ENCODE results near the gene DISP3.

DISP3 gene

DNA sequence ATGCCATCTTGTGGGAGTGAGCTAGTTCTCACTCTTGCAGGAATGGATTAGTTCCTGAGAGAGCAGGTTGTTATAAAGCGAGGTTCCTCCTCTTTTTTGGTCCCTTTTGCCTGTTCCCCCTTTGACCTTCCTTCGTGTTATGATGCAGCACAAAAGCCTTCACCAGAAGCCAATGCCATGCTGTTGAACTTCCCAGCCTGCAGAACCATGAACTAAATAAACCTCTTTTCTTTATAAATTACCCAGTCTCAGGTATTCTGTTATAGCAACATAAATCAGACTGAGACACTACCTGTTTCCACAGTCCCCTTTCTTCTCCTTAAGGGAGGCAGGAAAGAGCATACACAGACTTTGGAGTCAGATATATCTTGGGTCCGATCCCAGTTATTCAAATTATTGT lies 25.6 kb downstream of the DISP3 start:
- ChIA-PET POLR2A (ENCODE audit: low non-redundant PET) (no interaction called here), CTCF (no interaction called here)
- no peak for DNase-seq (ENCODE audit: low spot score)
- H3K27ac ChIP-seq = no peak overlapping the region
- TF ChIP-seq, protein P1, sequence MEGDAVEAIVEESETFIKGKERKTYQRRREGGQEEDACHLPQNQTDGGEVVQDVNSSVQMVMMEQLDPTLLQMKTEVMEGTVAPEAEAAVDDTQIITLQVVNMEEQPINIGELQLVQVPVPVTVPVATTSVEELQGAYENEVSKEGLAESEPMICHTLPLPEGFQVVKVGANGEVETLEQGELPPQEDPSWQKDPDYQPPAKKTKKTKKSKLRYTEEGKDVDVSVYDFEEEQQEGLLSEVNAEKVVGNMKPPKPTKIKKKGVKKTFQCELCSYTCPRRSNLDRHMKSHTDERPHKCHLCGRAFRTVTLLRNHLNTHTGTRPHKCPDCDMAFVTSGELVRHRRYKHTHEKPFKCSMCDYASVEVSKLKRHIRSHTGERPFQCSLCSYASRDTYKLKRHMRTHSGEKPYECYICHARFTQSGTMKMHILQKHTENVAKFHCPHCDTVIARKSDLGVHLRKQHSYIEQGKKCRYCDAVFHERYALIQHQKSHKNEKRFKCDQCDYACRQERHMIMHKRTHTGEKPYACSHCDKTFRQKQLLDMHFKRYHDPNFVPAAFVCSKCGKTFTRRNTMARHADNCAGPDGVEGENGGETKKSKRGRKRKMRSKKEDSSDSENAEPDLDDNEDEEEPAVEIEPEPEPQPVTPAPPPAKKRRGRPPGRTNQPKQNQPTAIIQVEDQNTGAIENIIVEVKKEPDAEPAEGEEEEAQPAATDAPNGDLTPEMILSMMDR (conservative IDR thresholded peaks at IDR 0.05; ENCODE audit: low read depth) = no peak

DNA sequence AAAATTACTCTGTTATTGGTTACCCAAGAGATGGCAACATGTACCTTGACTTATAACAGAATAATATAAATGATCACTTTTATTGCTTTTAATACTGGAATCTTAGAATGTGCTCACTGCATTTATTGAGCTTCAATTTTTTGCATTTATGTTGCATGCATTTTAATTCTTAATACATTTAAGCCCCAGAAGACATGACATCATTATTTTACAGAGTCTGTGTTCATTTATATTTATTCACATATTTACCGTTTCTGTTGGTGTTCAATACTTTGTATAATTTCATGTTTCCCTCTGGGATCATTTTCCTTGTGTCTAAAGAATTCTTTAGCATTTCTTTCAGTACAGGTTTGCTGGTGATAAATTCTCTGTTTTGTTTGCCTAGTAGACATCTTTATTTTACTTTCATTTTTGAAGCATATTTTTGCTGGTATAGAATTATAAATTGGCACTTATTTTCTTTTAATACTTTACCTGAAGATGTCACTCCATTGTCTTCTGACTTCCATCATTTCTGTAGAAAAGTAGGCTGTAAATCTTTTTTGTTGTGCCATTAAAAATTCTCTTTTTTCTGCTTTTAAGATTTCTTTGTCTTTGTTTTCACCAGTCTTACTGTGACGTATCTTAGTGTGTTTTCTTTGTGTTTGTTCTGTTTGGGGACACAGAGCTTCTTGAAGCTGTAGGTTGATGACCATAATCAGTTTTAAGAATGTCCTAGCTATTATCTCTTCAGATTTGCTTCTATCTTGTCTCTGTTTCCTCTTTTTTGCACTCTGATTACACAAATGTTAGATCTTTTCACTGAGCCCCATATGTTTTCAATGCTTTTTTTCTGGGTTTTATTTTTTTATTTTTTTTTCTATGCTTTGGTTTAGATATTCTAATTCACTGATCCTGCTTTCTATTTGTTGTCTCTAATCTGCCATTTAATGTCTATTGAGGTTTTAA lies 26.9 kb downstream of the DISP3 start:
- POLR2A ChIA-PET (ENCODE audit: low non-redundant PET) = interaction anchor here (0.6 kb wide), 1 partner anchor 54 kb away, joined by 3 read pairs; no protein-coding TSS in a partner anchor

DNA sequence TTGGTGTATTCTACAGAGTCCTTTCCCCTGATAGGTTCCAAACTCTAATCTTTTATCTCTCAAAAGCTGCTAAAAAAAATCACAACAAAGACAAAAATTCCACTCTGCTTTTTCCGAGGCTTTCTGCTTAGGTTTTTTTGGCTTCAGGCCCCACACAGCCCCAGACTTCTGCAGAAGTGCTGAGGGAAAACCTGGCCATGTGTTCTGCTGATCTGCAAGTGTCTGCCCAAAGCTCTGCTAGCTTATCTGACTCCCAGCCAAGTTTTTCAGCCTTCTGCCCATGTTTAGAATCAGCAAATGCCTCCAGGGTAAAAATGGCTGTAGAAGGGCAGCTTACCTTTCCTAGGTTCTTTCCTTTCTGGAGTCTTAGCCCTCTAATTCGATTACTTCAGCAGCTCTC lies 28.4 kb downstream of the DISP3 start:
- TF ChIP-seq, protein P1 (conservative IDR thresholded peaks at IDR 0.05; ENCODE audit: low read depth) = no peak
- no peak overlapping the region for H3K27ac ChIP-seq
- no peak for DNase-seq (ENCODE audit: low spot score)
- CTCF ChIA-PET = no interaction called here
- POLR2A ChIA-PET (ENCODE audit: low non-redundant PET) = no interaction called here

More for the DNA sequence above, 26.9 kb downstream of the DISP3 start:
- no peak for DNase-seq (ENCODE audit: low spot score)
- CTCF ChIA-PET = interaction anchor here (1.5 kb wide), 1 partner anchor 136 kb away, joined by 7 read pairs; no protein-coding TSS in a partner anchor
- TF ChIP-seq, protein P1 (conservative IDR thresholded peaks at IDR 0.05; ENCODE audit: low read depth) = no peak
- H3K27ac ChIP-seq = no peak overlapping the region

DNA sequence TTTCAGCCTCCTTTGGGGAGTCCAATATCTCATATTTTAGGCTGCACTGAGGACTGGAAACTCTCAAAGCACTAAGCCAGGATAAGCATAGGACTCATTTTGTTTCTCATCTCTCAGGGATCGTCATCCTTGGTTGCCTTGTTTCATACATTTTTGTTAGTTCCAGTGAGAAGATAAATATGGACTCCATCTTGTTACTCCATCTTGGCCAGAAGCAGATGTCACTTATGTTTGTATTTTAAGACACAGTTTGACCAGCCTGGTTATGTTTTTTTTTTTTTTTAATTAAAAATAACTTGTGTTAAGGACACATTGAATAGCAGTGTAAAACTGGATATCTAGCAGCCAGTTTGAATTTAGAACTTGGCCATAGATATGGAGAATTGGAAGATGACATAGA lies 34.7 kb downstream of the DISP3 start:
- H3K27ac ChIP-seq = no peak overlapping the region
- ChIA-PET POLR2A (ENCODE audit: low non-redundant PET) (no interaction called here), CTCF (no interaction called here)
- no peak for DNase-seq (ENCODE audit: low spot score)
- TF ChIP-seq, protein P1 (conservative IDR thresholded peaks at IDR 0.05; ENCODE audit: low read depth) = no peak

DNA sequence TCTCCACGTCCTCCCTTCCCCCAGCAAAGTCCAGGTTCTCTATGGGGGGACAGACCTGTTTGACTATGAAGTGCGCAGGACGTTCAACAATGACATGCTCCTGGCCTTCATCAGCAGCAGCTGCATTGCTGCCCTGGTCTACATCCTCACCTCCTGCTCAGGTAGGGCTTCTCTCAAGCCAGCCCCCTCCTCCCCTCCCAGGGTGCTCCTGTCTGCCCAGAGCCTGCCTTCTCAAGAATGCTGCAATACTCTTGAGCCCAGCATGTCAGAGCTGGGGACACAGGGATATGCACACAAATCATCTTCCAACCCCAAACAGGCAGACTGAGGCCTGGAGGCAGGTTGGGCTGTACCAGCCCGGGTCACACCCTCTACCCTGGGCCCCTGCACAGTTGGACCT lies 35.4 kb downstream of the DISP3 start:
- CTCF ChIA-PET = no interaction called here

DNA sequence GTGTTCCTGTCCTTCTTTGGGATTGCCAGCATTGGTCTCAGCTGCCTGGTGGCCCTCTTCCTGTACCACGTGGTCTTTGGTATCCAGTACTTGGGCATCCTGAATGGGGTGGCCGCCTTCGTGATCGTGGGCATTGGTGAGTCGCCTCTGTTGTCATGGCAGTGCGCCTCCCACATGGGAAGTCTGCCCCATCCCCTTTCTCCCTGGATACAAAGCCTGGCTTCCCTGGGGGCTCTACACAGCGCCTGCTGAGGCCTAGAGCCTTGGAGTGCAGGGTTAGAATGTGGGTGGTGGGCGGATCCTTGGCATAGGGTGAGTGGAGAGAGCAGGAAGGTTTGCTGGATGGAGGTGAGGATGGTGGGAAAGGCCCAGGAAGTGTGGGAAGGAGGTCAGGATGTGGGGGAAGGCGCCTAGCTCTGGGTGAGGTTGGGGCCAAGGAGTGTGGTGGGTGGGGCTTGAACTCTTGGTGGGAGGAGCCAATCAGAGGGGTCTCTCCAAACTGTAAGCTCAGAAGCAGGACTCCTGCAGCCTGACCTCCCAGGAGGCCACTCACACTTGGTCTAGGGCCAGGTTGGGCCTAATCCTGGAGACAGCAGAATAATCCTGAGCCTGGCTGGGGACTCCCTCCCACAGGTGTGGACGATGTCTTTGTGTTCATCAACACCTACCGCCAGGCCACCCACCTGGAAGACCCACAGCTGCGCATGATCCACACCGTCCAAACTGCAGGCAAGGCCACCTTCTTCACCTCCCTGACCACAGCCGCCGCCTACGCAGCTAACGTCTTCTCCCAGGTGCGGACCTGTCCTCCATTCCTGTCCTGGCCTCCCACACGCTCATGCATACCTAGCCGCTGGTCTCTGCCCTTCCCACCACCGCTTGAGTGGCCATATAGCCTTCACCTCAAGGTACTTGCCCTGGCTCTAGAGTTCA lies 36.7 kb downstream of the DISP3 start:
- ChIA-PET CTCF (no interaction called here), POLR2A (ENCODE audit: low non-redundant PET) (no interaction called here)
- no peak for DNase-seq (ENCODE audit: low spot score)
- TF ChIP-seq, protein P1 (conservative IDR thresholded peaks at IDR 0.05; ENCODE audit: low read depth) = no peak
- H3K27ac ChIP-seq = no peak overlapping the region

More for the DNA sequence above, 35.4 kb downstream of the DISP3 start:
- no peak for DNase-seq (ENCODE audit: low spot score)
- no peak overlapping the region for H3K27ac ChIP-seq
- POLR2A ChIA-PET (ENCODE audit: low non-redundant PET) = no interaction called here
- TF ChIP-seq, protein P1 (conservative IDR thresholded peaks at IDR 0.05; ENCODE audit: low read depth) = no peak
